ENCODE results near the gene LYRM1.
"Not testable (repeated sequence)": the region's sequence is repeated elsewhere in the genome, so short reads cannot be mapped to it uniquely, and the experiment has no call there.

LYRM1 gene

DNA sequence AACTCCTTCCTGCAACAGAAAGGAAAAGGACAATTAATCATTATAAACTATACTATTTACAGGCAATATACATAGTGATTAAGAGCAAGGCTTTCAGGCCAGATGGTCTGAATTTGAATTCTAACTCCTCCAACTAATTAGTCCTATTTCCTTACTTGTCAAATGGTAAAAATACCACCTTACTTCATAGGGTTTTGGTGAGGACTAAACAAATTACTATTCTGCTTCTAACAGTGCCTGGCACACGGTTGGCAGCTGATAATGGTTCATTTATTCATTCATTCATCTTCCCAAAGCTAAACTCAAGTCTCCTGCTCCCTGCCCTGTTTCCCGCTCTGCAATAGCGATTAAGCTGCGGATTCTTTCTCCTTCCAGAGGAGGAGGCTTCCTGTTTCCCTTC is 40.2 kb upstream of the LYRM1 start:
- Histone ChIP-seq H4K20me1 (ENCODE audit: insufficient read depth, low read length) (no peaks in the 10 kb centered on the region), H3K36me3 (replicated peaks; ENCODE audit: insufficient read depth, low read length) (no peaks in the 10 kb centered on the region), H3K4me2 (ENCODE audit: low read depth, low read length) (no peak overlapping the region), H3F3A (ENCODE audit: insufficient read depth, low read length) (no peaks in the 10 kb centered on the region), H3K79me2 (ENCODE audit: low read length) (no peaks in the 10 kb centered on the region), H3K27ac (ENCODE audit: low read length) (no peak overlapping the region), H3K27me3 (replicated peaks; ENCODE audit: insufficient read depth, low read length) (no peaks in the 10 kb centered on the region), H3K9me3 (replicated peaks; ENCODE audit: insufficient read depth, low read length) (no peaks in the 10 kb centered on the region), H3K4me3 (ENCODE audit: low read length) (no peak overlapping the region), H3K4me1 (ENCODE audit: low read length) (no peaks in the 10 kb centered on the region), H3K9me2 (replicated peaks; ENCODE audit: insufficient read depth, low read length) (no peaks in the 10 kb centered on the region), H2AFZ (ENCODE audit: low read length) (no peak overlapping the region), H3K9ac (ENCODE audit: low read length) (no peak overlapping the region)
- TF ChIP-seq EZH2phosphoT487 (IDR thresholded peaks at IDR 0.05; ENCODE audit: low read length) (no peak), EZH2 (optimal IDR thresholded peaks at IDR 0.05; ENCODE audit: low read depth, low read length) (no peak)
- TF ChIP-seq, protein P1, sequence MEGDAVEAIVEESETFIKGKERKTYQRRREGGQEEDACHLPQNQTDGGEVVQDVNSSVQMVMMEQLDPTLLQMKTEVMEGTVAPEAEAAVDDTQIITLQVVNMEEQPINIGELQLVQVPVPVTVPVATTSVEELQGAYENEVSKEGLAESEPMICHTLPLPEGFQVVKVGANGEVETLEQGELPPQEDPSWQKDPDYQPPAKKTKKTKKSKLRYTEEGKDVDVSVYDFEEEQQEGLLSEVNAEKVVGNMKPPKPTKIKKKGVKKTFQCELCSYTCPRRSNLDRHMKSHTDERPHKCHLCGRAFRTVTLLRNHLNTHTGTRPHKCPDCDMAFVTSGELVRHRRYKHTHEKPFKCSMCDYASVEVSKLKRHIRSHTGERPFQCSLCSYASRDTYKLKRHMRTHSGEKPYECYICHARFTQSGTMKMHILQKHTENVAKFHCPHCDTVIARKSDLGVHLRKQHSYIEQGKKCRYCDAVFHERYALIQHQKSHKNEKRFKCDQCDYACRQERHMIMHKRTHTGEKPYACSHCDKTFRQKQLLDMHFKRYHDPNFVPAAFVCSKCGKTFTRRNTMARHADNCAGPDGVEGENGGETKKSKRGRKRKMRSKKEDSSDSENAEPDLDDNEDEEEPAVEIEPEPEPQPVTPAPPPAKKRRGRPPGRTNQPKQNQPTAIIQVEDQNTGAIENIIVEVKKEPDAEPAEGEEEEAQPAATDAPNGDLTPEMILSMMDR (IDR thresholded peaks at IDR 0.05; ENCODE audit: low read length): no peak
- DNase-seq: no peak

DNA sequence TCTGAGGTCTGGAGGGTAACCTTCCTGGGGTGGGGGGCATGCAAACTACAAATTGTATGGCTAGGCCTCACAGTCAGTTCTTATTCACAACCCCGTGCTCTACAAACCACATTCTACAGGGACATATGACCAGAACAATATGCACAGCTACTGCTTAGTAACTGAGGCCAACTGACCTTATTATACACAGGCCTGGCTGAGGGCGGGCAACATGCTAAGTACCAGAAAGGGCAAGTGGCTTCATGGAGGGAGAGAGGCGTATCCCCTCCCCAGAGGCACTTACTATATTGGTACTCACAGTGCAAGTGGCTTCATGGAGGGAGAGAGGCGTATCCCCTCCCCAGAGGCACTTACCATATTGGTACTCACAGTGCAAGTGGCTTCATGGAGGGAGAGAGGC is 39.6 kb upstream of the LYRM1 start:
- H3K79me2 ChIP-seq (ENCODE audit: low read length); H3K9me2 ChIP-seq (replicated peaks; ENCODE audit: insufficient read depth, low read length); DNase-seq; H2AFZ ChIP-seq (ENCODE audit: low read length); H3K9me3 ChIP-seq (replicated peaks; ENCODE audit: insufficient read depth, low read length); H3K4me2 ChIP-seq (ENCODE audit: low read depth, low read length); H3K36me3 ChIP-seq (replicated peaks; ENCODE audit: insufficient read depth, low read length); H3F3A ChIP-seq (ENCODE audit: insufficient read depth, low read length); H3K4me3 ChIP-seq (ENCODE audit: low read length); H4K20me1 ChIP-seq (ENCODE audit: insufficient read depth, low read length); H3K27ac ChIP-seq (ENCODE audit: low read length); H3K4me1 ChIP-seq (ENCODE audit: low read length); H3K27me3 ChIP-seq (replicated peaks; ENCODE audit: insufficient read depth, low read length); H3K9ac ChIP-seq (ENCODE audit: low read length): not testable (repeated sequence)

- Histone ChIP-seq H3K9me3 (replicated peaks; ENCODE audit: insufficient read depth, low read length) (no peaks in the 10 kb centered on the region), H3K79me2 (ENCODE audit: low read length) (no peaks in the 10 kb centered on the region), H3F3A (ENCODE audit: insufficient read depth, low read length) (no peaks in the 10 kb centered on the region), H3K9ac (ENCODE audit: low read length) (no peak overlapping the region), H2AFZ (ENCODE audit: low read length) (no peak overlapping the region), H3K4me1 (ENCODE audit: low read length) (no peaks in the 10 kb centered on the region), H4K20me1 (ENCODE audit: insufficient read depth, low read length) (no peaks in the 10 kb centered on the region), H3K27ac (ENCODE audit: low read length) (no peak overlapping the region), H3K27me3 (replicated peaks; ENCODE audit: insufficient read depth, low read length) (no peaks in the 10 kb centered on the region), H3K4me3 (ENCODE audit: low read length) (no peak overlapping the region), H3K4me2 (ENCODE audit: low read depth, low read length) (no peak overlapping the region), H3K9me2 (replicated peaks; ENCODE audit: insufficient read depth, low read length) (no peaks in the 10 kb centered on the region), H3K36me3 (replicated peaks; ENCODE audit: insufficient read depth, low read length) (no peaks in the 10 kb centered on the region)
- DNase-seq: no peak
- TF ChIP-seq, protein P1 (IDR thresholded peaks at IDR 0.05; ENCODE audit: low read length): no peak
- TF ChIP-seq EZH2phosphoT487 (IDR thresholded peaks at IDR 0.05; ENCODE audit: low read length) (no peak), EZH2 (optimal IDR thresholded peaks at IDR 0.05; ENCODE audit: low read depth, low read length) (no peak)
Observed at GRCh38 chr16:20862162-20862960, 38.2 kb upstream of the LYRM1 start.

DNA sequence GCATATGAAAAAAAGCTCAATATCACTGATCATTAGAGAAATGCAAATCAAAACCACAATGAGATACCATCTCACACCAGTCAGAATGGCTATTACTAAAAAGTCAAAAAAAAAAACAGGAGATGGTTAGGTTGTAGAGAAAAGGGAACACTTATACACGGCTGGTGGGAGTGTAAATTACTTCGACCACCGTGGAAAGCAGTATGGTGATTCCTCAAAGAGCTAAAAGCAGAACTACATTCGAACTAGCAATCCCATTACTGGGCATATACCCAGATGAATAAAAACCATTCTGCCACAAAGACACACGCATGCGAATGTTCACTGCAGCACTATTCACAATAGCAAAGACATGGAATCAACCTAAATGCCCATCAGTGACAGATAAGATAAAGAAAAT is 36.2 kb upstream of the LYRM1 start:
- H3K4me1 ChIP-seq (ENCODE audit: low read length); H3K27ac ChIP-seq (ENCODE audit: low read length): not testable (repeated sequence)

More for the DNA sequence above, 36.2 kb upstream of the LYRM1 start:
- not testable (repeated sequence) for DNase-seq; H3K9ac ChIP-seq (ENCODE audit: low read length); H3K9me3 ChIP-seq (replicated peaks; ENCODE audit: insufficient read depth, low read length); H3F3A ChIP-seq (ENCODE audit: insufficient read depth, low read length); H3K79me2 ChIP-seq (ENCODE audit: low read length); H4K20me1 ChIP-seq (ENCODE audit: insufficient read depth, low read length); H3K4me3 ChIP-seq (ENCODE audit: low read length); H3K27me3 ChIP-seq (replicated peaks; ENCODE audit: insufficient read depth, low read length); H2AFZ ChIP-seq (ENCODE audit: low read length); H3K36me3 ChIP-seq (replicated peaks; ENCODE audit: insufficient read depth, low read length); H3K9me2 ChIP-seq (replicated peaks; ENCODE audit: insufficient read depth, low read length); H3K4me2 ChIP-seq (ENCODE audit: low read depth, low read length)

Measured in MM.1S (cell line).